HG03469 (cell line): ENCODE measurements around the gene RPN2.
"Not testable (repeated sequence)": the region's sequence is repeated elsewhere in the genome, so short reads cannot be mapped to it uniquely, and the experiment has no call there.

Experiments used
- ATAC-seq: cut with Tn5 transposase; IDR thresholded peaks from one replicate; pipeline ENCODE4 v1.9.1; 2021; ENCODE audit warnings: mild to moderate bottlenecking, moderate library complexity, moderate number of reproducible peaks; ENCODE audit not compliant: unreplicated experiment

Gene RPN2

GRCh38 chr20:37178839-37179682 is at the start of gene RPN2, which contains the start of gene MROH8:
RPN2 (plus strand) TSS chr20:37179330; CDS start chr20:37179357, 27 bp downstream.
MROH8 (minus strand) TSS chr20:37179548.
- ATAC-seq: peak; percentile 78

- no peak for ATAC-seq
Measured at GRCh38 chr20:37131486-37131885, 47.6 kb upstream of the RPN2 start.

- ATAC-seq: no peak
Measured at GRCh38 chr20:37133952-37134351, 45.2 kb upstream of the RPN2 start.

GRCh38 chr20:37137547-37137946 is 41.6 kb upstream of the RPN2 start:
- ATAC-seq: no peak

- ATAC-seq: no peak
Measured at GRCh38 chr20:37142708-37143107, 36.4 kb upstream of the RPN2 start.

GRCh38 chr20:37144856-37145404 is 34.2 kb upstream of the RPN2 start:
- ATAC-seq: no peak

- ATAC-seq: no peak
Measured at GRCh38 chr20:37147250-37147649, 31.9 kb upstream of the RPN2 start.

- not testable (repeated sequence) for ATAC-seq
Measured at GRCh38 chr20:37150864-37151263, 28.3 kb upstream of the RPN2 start.

GRCh38 chr20:37151529-37151928 is 27.6 kb upstream of the RPN2 start:
- ATAC-seq: no peak

GRCh38 chr20:37152284-37152683 is 26.8 kb upstream of the RPN2 start:
- no peak for ATAC-seq

GRCh38 chr20:37154684-37155298 is 24.3 kb upstream of the RPN2 start:
- no peak for ATAC-seq

- no peak for ATAC-seq
Measured at GRCh38 chr20:37155987-37156386, 23.1 kb upstream of the RPN2 start.

- ATAC-seq: no peak
Measured at GRCh38 chr20:37158248-37158647, 20.9 kb upstream of the RPN2 start.

GRCh38 chr20:37160683-37161082 is 18.4 kb upstream of the RPN2 start:
- no peak for ATAC-seq

- ATAC-seq: no peak
Measured at GRCh38 chr20:37161830-37162549, 17.1 kb upstream of the RPN2 start.

GRCh38 chr20:37162646-37163045 is 16.5 kb upstream of the RPN2 start:
- ATAC-seq: no peak

- ATAC-seq: no peak
Measured at GRCh38 chr20:37163832-37164554, 15.1 kb upstream of the RPN2 start.

GRCh38 chr20:37165031-37165430 is 14.1 kb upstream of the RPN2 start:
- no peak for ATAC-seq

GRCh38 chr20:37166867-37167266 is 12.3 kb upstream of the RPN2 start:
- ATAC-seq: no peak

GRCh38 chr20:37172836-37173235 is 6.3 kb upstream of the RPN2 start:
- no peak for ATAC-seq
